BJ (cell line): ENCODE results near the gene INPP5A. TPM values are rescaled to one million over a fixed set of nuclear protein-coding genes. Genes with fewer than 3 reads are reported as not detected.

Experiments used
- CTCF ChIA-PET: fragments of 350-600 bp; formaldehyde crosslinking; extraction: SDS; loops from one replicate; lab custom pipeline; 2021; ENCODE audit warnings: antibody characterized with exemption, inconsistent platforms; lab: Yijun Ruan, JAX
- POLR2A ChIA-PET: fragments of 300-600 bp; sonication (Branson Sonifier 250); formaldehyde crosslinking; extraction: SDS; loops from one replicate; lab custom pipeline; 2021; ENCODE audit warnings: antibody characterized with exemption; lab: Charles Lee
- DNase-seq: peaks from one replicate; pipeline ENCODE4 v3.0.0-alpha.2; 2011; ENCODE audit warnings: low read depth
- H3K27me3 ChIP-seq: 2 replicates; pipeline ENCODE4 v1.6.0; 2011; ENCODE audit warnings: low read length; ENCODE audit not compliant: control insufficient read depth, insufficient read depth
- H3K36me3 ChIP-seq: 2 replicates; pipeline ENCODE4 v1.5.1; 2011; ENCODE audit warnings: low read length; ENCODE audit not compliant: control insufficient read depth, insufficient read depth
- H3K4me3 ChIP-seq: 2 replicates; pipeline ENCODE4 v1.5.1; 2011; ENCODE audit warnings: low read depth, mild to moderate bottlenecking, control low read depth, low read length
- polyA plus RNA-seq: library from polyadenylated mRNA; depleted of rRNA; stranded (reverse); fragments of >200 nt; gene quantifications from 2 replicates; pipeline ENCODE4 v1.2.3, GENCODE V29; 2011
- TF ChIP-seq, protein P1 (sequence below): IDR thresholded peaks from 2 replicates; pipeline ENCODE4 v1.5.1; 2011; ENCODE audit warnings: low read depth, mild to moderate bottlenecking, control low read depth, inconsistent platforms, low read length, moderate library complexity; ENCODE audit not compliant: insufficient read depth

INPP5A gene
- polyA plus RNA-seq, 1 experiment = 60.1 TPM

GRCh38 chr10:132554053-132554990 is 16.7 kb downstream of the INPP5A start:
- H3K27me3 ChIP-seq = no peaks in the 10 kb centered on the region
- CTCF ChIA-PET = no interaction called here
- H3K36me3 ChIP-seq = no peaks in the 10 kb centered on the region; the same call in 1 of the 2 replicates
- H3K4me3 ChIP-seq = no peak overlapping the region
- POLR2A ChIA-PET = no interaction called here
- TF ChIP-seq, protein P1, sequence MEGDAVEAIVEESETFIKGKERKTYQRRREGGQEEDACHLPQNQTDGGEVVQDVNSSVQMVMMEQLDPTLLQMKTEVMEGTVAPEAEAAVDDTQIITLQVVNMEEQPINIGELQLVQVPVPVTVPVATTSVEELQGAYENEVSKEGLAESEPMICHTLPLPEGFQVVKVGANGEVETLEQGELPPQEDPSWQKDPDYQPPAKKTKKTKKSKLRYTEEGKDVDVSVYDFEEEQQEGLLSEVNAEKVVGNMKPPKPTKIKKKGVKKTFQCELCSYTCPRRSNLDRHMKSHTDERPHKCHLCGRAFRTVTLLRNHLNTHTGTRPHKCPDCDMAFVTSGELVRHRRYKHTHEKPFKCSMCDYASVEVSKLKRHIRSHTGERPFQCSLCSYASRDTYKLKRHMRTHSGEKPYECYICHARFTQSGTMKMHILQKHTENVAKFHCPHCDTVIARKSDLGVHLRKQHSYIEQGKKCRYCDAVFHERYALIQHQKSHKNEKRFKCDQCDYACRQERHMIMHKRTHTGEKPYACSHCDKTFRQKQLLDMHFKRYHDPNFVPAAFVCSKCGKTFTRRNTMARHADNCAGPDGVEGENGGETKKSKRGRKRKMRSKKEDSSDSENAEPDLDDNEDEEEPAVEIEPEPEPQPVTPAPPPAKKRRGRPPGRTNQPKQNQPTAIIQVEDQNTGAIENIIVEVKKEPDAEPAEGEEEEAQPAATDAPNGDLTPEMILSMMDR = no peak
- DNase-seq = no peak

GRCh38 chr10:132554991-132555647 is 17.5 kb downstream of the INPP5A start:
- ChIA-PET CTCF (no interaction called here), POLR2A (no interaction called here)
- TF ChIP-seq, protein P1 = no peak

GRCh38 chr10:132555648-132556575 is 18.3 kb downstream of the INPP5A start:
- H3K4me3 ChIP-seq = no peak overlapping the region
- DNase-seq = no peak
- TF ChIP-seq, protein P1 = no peak
- CTCF ChIA-PET = no interaction called here
- POLR2A ChIA-PET = no interaction called here
- H3K27me3 ChIP-seq = no peaks in the 10 kb centered on the region
- no peaks in the 10 kb centered on the region for H3K36me3 ChIP-seq

More at GRCh38 chr10:132554991-132555647, 17.5 kb downstream of the INPP5A start:
- H3K4me3 ChIP-seq = no peak overlapping the region
- H3K36me3 ChIP-seq = no peaks in the 10 kb centered on the region; the same call in 1 of the 2 replicates
- no peaks in the 10 kb centered on the region for H3K27me3 ChIP-seq
- no peak for DNase-seq

DNA sequence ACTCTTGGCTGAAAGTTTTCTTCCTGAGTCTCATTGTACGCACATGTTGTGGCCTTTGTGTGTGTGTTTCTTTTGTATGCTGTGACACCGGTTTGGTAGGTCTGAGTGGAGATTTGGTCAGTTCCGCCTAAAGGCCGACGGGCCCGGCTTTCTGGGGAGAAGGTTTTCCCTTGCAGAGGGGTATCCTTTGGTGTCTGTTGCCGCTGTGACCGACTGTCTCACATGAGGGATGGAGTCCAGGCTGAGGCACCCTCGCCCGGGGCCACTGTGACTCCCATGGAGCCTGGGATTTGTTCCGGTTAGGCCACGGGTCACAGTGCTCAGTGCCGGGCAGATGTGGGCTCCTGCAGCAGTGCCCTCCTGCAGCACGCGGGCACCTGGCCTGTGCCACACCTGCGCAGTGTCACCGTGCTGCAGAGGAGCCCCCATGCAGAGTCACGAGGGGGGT is 19.4 kb downstream of the INPP5A start:
- H3K4me3 ChIP-seq = no peak overlapping the region
- ChIA-PET POLR2A (no interaction called here), CTCF (no interaction called here)
- no peaks in the 10 kb centered on the region for H3K27me3 ChIP-seq
- no peaks in the 10 kb centered on the region for H3K36me3 ChIP-seq
- TF ChIP-seq, protein P1 = no peak
- DNase-seq = no peak
